MM.1S (cell line): ENCODE data around the gene NANP.
"Not testable (repeated sequence)": the region's sequence is repeated elsewhere in the genome, so short reads cannot be mapped to it uniquely, and the experiment has no call there.

ENCODE experiments used
- DNase-seq: peaks from one replicate; pipeline ENCODE4 v3.0.0-alpha.2; 2015
- H2AFZ ChIP-seq: fragments of 300-600 bp; sonication (generic); 2 replicates; pipeline ENCODE4 v1.6.0; 2016; ENCODE audit warnings: antibody characterized with exemption, low read length
- H3F3A ChIP-seq: fragments of 300-600 bp; sonication (generic); 2 replicates; pipeline ENCODE4 v1.6.1; 2016; ENCODE audit warnings: mild to moderate bottlenecking, antibody characterized with exemption, low read length, moderate library complexity, mixed read lengths; ENCODE audit not compliant: insufficient read depth
- H3K27ac ChIP-seq: fragments of 300-600 bp; sonication (generic); 2 replicates; pipeline ENCODE4 v1.5.1; 2016; ENCODE audit warnings: mild to moderate bottlenecking, low read length
- H3K27me3 ChIP-seq: fragments of 300-600 bp; sonication (generic); replicated peaks from 2 replicates; pipeline ENCODE4 v1.6.0; 2016; ENCODE audit warnings: low read length; ENCODE audit not compliant: insufficient read depth
- H3K36me3 ChIP-seq: fragments of 300-600 bp; sonication (generic); replicated peaks from 2 replicates; pipeline ENCODE4 v1.6.1; 2016; ENCODE audit warnings: mild to moderate bottlenecking, low read length, mixed read lengths; ENCODE audit not compliant: insufficient read depth
- H3K4me1 ChIP-seq: fragments of 300-600 bp; sonication (generic); 2 replicates; pipeline ENCODE4 v1.6.1; 2016; ENCODE audit warnings: low read length, mixed read lengths
- H3K4me2 ChIP-seq: fragments of 300-600 bp; sonication (generic); 2 replicates; pipeline ENCODE4 v1.6.0; 2016; ENCODE audit warnings: low read depth, low read length
- H3K4me3 ChIP-seq: fragments of 300-600 bp; sonication (generic); 2 replicates; pipeline ENCODE4 v1.5.1; 2016; ENCODE audit warnings: low read length, mixed read lengths
- H3K79me2 ChIP-seq: fragments of 300-600 bp; sonication (generic); 2 replicates; pipeline ENCODE4 v1.6.1; 2016; ENCODE audit warnings: mixed run types, low read length, mixed read lengths
- H3K9ac ChIP-seq: fragments of 300-600 bp; sonication (generic); 2 replicates; pipeline ENCODE4 v1.6.1; 2016; ENCODE audit warnings: low read length, mixed read lengths
- H3K9me2 ChIP-seq: fragments of 300-600 bp; sonication (generic); replicated peaks from 2 replicates; pipeline ENCODE4 v1.6.1; 2016; ENCODE audit warnings: mild to moderate bottlenecking, low read length, mixed read lengths; ENCODE audit not compliant: insufficient read depth
- H3K9me3 ChIP-seq: fragments of 300-600 bp; sonication (generic); replicated peaks from 2 replicates; pipeline ENCODE4 v1.6.1; 2016; ENCODE audit warnings: mild to moderate bottlenecking, low read length, mixed read lengths; ENCODE audit not compliant: insufficient read depth
- H4K20me1 ChIP-seq: fragments of 300-600 bp; sonication (generic); 2 replicates; pipeline ENCODE4 v1.6.1; 2016; ENCODE audit warnings: mild to moderate bottlenecking, low read length, moderate library complexity, mixed read lengths; ENCODE audit not compliant: insufficient read depth
- CTCF ChIP-seq: fragments of 300-600 bp; sonication (generic); IDR thresholded peaks from 2 replicates; pipeline ENCODE4 v1.5.1; 2016; ENCODE audit warnings: antibody characterized with exemption, low read length, mixed read lengths
- EZH2 ChIP-seq: fragments of 300-600 bp; sonication (generic); optimal IDR thresholded peaks from 2 replicates; pipeline ENCODE3; 2017; ENCODE audit warnings: low read depth, mild to moderate bottlenecking, antibody characterized with exemption, low read length, mixed read lengths
- EZH2phosphoT487 ChIP-seq: fragments of 300-600 bp; sonication (generic); IDR thresholded peaks from 2 replicates; pipeline ENCODE4 v1.6.1; 2018; ENCODE audit warnings: antibody characterized with exemption, low read length

Gene NANP

GRCh38 chr20:25584905-25585704 lies 38.7 kb downstream of the NANP start, which contains the start of gene NINL:
NINL (minus strand) TSS chr20:25585531; CDS start chr20:25526587, 58,944 bp downstream.
- Histone ChIP-seq H3K27me3 (no peaks in the 10 kb centered on the region), H3K4me2 (no peak within 1 kb of the TSS), H3K9ac (no peak within 1 kb of the TSS), H3K9me3 (no peaks in the 10 kb centered on the region), H3K9me2 (no peaks in the 10 kb centered on the region), H3K4me1 (no peaks in the 10 kb centered on the region), H3F3A (no peaks in the 10 kb centered on the region), H3K79me2 (no peaks in the 10 kb centered on the region), H3K36me3 (no peaks in the 10 kb centered on the region), H2AFZ (no peak within 1 kb of the TSS), H3K4me3 (no peak within 1 kb of the TSS), H4K20me1 (no peaks in the 10 kb centered on the region), H3K27ac (no peak within 1 kb of the TSS)
- no peak for DNase-seq
- TF ChIP-seq CTCF: no peak
- TF ChIP-seq EZH2: no peak
- TF ChIP-seq EZH2phosphoT487: no peak

- not testable (repeated sequence) for H3K27ac ChIP-seq, H3K9me2 ChIP-seq, H3K27me3 ChIP-seq, H3K4me1 ChIP-seq, DNase-seq, H3K4me2 ChIP-seq, H3K9me3 ChIP-seq, H3K36me3 ChIP-seq, H3K4me3 ChIP-seq, H4K20me1 ChIP-seq, H3K9ac ChIP-seq, H2AFZ ChIP-seq, H3K79me2 ChIP-seq, H3F3A ChIP-seq
These were observed 40.2 kb downstream of the NANP start for GRCh38 chr20:25583607-25584006.

GRCh38 chr20:25580711-25581110 lies 43.1 kb downstream of the NANP start:
- Histone ChIP-seq H3K79me2 (no peaks in the 10 kb centered on the region), H3K27ac (no peak overlapping the region), H4K20me1 (no peaks in the 10 kb centered on the region), H3K9me2 (no peaks in the 10 kb centered on the region), H3F3A (no peaks in the 10 kb centered on the region), H2AFZ (no peak overlapping the region), H3K4me1 (no peaks in the 10 kb centered on the region), H3K4me2 (no peak overlapping the region), H3K4me3 (no peak overlapping the region), H3K27me3 (no peaks in the 10 kb centered on the region), H3K9ac (no peak overlapping the region), H3K36me3 (no peaks in the 10 kb centered on the region), H3K9me3 (no peaks in the 10 kb centered on the region)
- no peak for DNase-seq
- TF ChIP-seq CTCF: no peak
- TF ChIP-seq EZH2: no peak
- no peak for TF ChIP-seq EZH2phosphoT487

- no peak overlapping the region for H3K4me2 ChIP-seq
- no peak overlapping the region for H2AFZ ChIP-seq
- no peak overlapping the region for H3K4me3 ChIP-seq
- no peaks in the 10 kb centered on the region for H3K9me2 ChIP-seq
- no peaks in the 10 kb centered on the region for H3K9me3 ChIP-seq
- no peak overlapping the region for H3K27ac ChIP-seq
- H3K79me2 ChIP-seq: no peaks in the 10 kb centered on the region
- no peaks in the 10 kb centered on the region for H3K4me1 ChIP-seq
- no peaks in the 10 kb centered on the region for H3K36me3 ChIP-seq
- DNase-seq: no peak
- H4K20me1 ChIP-seq: no peaks in the 10 kb centered on the region
- TF ChIP-seq CTCF: no peak
- no peak for TF ChIP-seq EZH2phosphoT487
- TF ChIP-seq EZH2: no peak
- no peaks in the 10 kb centered on the region for H3K27me3 ChIP-seq
- no peaks in the 10 kb centered on the region for H3F3A ChIP-seq
- no peak overlapping the region for H3K9ac ChIP-seq
These were observed 44.6 kb downstream of the NANP start for GRCh38 chr20:25579081-25579770.
